HG02981 (cell line): ENCODE measurements around the gene POU2AF2.
"Not testable (repeated sequence)": the region's sequence is repeated elsewhere in the genome, so short reads cannot be mapped to it uniquely, and the experiment has no call there.

Experiments
- ATAC-seq: cut with Tn5 transposase; IDR thresholded peaks from one replicate; pipeline ENCODE4 v1.9.1; 2021; ENCODE audit warnings: mild to moderate bottlenecking, moderate library complexity; ENCODE audit not compliant: unreplicated experiment

POU2AF2 gene, protein sequence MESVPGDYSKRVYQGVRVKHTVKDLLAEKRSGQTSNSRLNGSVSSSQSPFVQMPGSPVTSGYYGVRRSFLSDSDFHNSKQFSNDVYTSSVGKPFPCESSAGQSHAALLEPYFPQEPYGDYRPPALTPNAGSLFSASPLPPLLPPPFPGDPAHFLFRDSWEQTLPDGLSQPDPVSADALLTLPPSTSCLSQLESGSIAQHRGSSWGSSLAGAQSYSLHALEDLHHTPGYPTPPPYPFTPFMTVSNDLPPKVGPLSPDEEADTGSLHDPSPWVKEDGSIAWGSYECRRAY

DNA sequence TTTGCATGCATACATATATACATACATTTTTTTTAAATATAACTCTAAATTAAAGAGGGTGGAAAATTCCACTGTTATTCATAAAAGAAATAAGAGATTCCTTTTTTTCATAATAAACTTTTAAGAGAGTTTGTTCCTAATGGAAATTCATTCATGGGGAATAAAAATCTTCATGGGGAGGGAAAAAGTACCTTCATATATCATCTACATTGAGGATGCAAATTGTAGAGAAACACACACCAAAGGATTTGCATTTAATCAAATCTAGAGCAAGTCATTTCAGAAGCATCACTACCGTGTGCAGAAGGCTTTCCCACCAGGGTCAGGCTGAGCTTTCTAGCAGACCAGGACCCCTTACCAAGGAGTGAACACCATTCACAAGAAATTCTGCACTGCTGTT, at the start of gene POU2AF2:
Gene POU2AF2 (plus strand): TSS at position 301 of the 400 bp plus-strand sequence. CDS start 129 bp downstream, outside the sequence.
- no peak for ATAC-seq

DNA sequence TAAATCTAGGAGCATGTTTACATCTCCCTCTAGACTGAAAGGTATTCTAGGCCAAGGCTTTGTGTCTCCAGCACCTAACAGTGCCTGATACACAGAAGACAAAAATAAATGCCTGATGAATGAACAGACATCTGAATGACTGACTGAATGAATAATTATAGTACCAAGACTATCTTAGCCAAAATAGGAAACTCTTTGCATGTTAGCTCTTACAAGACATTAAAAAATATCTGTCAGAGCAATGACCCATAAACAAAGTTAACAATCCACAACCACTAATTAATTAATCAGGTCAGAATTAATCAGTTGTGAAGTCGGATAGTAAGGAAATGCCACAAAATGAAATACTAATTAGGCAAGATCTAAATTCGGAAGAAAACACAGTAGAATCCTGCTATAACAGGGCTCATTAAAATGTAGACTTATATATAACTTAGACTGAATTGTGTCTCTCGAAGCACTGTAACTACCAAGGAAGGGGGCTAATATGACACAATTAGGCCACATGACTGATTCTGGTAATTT, 45.5 kb upstream of the POU2AF2 start:
- no peak for ATAC-seq

DNA sequence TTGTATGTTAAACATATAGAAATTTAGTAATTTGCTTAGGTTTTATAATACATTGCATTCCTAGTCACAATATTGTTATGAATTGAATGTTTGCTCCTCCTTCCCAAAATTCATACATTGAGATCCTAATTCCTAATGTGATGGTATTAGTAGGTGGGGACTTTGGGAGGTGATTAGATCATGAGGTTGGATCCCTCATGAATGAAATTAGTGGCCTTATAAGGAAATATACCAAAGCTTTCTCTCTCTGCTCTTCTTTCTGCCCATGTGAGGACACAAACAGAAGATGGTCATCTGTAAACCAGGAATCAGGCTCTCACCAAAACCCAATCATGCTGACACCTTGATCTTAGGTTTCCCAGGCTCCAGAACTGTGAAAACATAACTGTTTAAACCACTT, 41.3 kb upstream of the POU2AF2 start:
- ATAC-seq, result no peak

DNA sequence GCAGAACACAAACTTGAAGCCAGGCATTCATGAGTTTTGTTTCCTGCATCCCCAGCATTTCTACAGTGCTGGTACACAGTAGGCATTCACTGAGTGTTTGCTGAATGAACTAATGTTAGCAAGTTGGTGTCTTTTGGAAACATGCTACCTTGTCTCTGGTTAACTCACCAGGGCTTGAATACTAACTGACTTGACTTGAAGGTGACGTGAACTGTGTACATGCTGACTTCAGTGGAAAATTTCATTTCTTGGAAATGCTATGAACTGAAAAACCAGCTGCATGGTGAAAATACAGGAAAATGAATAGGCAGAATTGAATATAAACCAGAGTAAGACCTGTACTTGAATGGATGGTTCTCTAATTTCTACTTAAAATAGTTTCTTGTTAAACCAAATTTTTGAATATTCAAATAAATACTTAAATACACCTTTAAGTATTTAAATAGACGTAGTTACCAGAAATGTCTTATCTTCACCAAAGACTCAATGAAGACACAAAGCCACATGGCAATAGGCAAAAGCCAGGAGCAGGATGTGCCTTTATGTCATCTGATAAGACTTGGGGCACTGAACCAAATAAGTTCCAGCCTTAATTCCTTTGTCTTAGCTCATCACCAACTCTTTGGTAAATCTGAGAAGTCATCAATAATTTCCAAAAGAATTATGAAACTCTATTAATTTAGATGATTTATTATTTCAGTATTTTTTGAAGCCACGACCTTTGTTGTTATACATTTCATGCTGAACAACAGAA, 39.7 kb upstream of the POU2AF2 start:
- no peak for ATAC-seq

DNA sequence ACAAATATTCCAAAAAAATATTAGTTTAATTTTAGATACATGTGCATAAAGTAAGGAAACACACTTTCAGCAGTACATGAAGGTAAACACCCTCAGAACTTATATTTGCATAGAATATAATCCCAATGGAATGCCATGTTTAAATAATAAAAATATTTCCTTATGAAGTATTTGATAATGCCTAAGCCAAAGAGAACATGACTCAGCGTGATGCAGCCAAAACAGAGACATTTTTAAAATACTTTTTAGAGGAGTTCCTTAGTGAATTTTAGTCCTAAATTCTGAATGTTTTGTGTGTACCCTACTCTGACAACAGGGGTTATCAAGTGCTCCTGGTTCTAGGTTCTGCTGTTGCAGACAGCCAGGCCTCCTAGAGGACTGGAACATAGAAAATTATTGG, 39.1 kb upstream of the POU2AF2 start:
- ATAC-seq, result no peak

DNA sequence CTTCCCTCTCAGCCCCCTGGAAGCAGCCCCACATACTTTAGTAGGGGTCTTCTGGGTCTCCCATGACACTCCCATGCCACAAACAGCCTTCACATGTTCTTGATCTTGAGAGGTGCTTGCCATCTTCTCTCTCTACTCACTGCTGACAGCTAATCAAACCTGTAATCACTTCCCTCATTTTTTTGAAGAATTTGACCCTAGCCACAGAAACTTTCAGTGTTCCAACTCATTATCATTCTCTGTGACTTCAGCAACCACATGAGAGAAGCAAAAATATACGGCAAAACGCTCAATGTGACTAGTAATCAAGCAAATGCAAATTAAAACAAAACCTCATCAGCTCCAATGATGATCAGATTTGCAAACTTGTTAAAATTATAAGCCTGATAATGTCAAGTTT, 38.3 kb upstream of the POU2AF2 start:
- no peak for ATAC-seq

DNA sequence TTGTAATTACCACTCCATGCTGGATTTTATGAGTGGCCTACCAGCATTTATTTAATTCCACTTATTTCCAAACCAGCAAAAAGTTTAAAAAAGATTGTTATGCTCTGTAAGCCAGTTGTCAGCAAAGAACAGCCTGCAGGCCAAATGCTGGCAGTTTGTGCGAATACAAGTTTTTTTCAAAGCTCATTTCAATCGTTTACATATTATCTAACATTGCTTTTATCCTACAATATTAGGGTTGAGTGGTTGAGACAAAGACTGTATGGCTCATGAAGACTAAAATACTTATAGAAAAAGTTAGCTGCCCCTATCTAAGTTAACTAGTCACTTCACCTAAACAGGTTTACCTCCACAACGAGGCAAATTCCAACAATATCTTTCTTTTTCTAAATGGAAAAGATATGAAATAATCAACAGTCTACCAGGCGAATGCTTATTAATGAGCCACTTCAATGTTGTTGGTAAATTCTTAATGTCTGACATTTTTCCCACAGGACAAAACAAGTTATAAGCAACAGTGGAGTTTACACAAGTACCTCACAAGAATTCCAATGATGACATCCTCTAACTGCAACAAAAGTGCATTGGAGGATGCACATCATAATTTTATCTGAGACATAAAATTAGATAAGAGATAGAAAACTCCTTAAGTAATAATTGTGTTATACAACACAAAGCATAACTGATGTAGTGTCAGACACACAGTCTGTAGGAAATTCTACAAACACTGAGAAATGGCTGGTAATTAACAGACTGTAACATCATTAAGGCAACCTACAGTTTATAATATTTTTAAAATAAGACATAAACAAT, 35.8 kb upstream of the POU2AF2 start:
- no peak for ATAC-seq

DNA sequence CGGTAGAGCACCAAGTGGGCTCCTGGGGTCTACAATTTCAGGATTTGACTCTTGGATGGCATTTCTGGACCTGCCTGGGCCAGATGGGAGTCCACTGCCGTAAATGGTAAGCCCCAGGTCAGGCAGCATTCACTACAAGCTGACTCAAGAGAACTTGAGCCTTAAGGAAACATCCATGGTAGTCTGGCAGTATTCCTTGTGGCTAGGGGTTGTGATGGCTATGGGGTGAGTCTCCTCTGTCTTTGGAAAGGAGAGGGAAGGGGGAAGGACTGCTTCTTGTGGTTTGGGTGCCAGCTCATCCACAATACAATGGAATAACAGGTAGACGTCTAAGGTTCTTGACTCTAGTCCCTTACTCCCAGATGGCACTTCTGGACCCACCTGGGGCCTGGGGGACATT, 32.3 kb upstream of the POU2AF2 start:
- ATAC-seq, result no peak

DNA sequence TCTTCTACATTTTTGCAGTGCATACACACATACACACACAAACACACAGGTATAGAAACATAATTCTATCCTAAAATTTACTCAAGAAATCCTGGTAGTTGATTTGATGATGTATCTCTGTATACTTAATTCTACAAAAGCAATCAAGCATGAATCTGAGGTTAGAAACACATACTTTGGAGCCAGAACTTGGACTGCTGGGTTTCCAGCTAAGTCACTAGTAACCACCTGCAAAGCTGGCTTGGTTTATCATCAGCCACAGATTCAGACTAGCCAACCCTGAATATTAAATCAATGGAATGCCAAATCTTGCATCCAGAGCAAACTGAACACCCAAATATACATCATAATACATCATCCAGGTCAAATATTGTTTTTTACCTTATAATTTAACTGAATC, 24.8 kb upstream of the POU2AF2 start:
- no peak for ATAC-seq

DNA sequence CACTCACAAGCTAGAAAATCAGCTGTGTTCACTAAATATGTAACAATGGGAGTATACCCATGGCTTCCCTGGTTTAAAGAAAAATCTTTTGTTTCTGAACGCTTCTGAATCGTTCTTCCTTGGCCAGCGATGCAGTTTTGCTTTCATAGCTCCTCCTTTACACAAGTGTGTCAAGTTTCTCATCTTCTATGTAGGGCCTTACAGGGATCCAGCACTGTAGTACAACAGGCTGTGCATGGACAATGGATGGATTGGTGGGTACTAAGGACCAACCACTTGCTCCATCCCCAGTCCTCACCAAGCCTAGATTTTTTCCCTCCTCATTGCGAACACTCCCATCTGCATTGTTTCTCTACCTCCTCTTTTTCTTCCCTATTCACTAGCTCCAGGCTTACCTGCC, 24.3 kb upstream of the POU2AF2 start:
- ATAC-seq, result no peak

DNA sequence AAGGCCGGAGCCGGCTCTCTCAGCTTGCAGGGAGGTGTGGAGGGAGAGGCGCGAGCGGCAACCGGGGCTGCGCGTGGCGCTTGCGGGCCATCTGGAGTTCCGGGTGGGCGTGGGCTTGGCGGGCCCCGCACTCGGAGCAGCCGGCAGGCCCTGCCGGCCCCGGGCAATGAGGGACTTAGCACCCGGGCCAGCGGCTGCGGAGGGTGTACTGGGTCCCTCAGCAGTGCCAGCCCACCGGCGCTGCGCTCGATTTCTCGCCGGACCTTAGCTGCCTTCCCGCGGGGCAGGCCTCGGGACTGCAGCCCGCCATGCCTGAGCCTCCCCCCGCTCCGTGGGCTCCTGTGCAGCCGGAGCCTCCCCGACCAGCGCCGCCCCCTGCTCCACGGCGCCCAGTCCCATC, 23.6 kb upstream of the POU2AF2 start:
- not testable (repeated sequence) for ATAC-seq

DNA sequence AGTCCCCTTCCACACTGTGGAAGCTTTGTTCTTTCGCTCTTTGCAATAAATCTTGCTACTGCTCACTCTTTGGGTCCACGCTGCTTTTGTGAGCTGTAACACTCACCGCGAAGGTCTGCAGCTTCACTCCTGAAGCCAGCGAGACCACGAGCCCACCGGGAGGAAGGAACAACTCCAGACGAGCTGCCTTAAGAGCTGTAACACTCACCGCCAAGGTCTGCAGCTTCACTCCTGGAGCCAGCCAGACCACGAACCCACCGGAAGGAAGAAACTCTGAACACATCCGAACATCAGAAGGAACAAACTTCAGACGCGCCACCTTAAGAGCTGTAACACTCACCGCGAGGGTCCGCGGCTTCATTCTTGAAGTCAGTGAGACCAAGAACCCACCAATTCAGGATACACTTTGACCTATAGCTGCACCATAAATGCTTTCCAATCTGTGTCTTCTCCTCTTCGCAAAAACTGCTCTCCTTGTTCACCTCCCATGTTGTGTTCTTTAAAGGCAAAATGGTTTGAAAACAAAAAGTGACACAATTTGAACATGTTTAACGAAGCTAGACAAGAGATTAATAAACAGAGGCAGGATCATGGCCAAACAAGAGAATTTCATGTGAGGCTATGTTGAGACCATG, 22.6 kb upstream of the POU2AF2 start:
- not testable (repeated sequence) for ATAC-seq

DNA sequence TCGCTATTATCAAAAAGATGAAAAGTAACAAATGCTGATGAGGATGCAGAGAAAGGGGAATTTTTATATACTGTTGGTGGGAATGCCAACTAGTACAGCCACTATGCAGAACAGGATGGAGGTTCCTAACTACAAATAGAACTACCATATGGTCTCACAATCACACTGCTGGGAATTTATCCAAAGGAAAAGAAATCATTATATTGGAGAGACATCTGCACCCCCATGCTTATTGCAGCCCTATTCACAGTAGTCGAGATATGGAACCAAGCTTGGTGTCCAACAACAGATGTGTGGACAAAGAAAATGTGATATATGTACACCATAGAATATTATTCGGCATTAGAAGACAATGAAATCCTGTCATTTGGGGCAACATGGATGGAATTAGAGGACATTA, 19.6 kb upstream of the POU2AF2 start:
- no peak for ATAC-seq

DNA sequence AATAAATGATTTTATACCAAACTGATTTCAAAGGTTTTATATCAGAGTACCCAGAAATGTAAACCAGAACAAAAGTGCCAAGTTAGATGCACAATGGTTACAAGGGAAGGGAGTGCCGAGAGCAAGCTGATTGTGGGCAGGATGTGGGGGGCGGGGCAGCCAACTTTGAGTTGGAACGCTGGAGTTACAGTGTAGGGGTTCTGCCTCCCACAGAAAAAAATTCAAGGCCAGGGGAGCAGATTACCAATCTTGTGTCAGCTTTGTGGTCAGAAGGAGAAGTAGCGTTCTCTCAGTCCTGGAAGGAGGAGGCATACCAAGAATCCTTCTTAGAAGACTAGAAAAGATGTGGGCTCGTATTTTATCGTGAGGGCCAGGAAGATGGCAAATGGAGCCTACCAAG, 15.9 kb upstream of the POU2AF2 start:
- no peak for ATAC-seq

DNA sequence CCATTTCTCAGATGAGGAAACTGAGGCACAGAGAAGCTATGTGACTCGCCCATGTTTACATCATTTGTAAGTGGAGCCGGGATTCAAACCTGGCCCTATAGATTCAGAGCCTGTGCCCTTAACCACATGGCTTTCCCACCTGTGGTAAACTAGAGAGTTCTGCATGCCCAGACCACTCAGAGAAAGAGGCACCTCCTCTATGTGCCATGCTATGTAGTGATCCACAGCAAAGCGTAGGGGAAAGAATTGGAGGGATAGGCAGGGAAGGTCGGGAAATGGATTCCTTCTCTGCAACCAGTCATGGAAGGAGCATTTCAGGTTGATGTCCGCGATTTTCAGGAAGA, 15.4 kb upstream of the POU2AF2 start:
- peak; percentile 23 for ATAC-seq

DNA sequence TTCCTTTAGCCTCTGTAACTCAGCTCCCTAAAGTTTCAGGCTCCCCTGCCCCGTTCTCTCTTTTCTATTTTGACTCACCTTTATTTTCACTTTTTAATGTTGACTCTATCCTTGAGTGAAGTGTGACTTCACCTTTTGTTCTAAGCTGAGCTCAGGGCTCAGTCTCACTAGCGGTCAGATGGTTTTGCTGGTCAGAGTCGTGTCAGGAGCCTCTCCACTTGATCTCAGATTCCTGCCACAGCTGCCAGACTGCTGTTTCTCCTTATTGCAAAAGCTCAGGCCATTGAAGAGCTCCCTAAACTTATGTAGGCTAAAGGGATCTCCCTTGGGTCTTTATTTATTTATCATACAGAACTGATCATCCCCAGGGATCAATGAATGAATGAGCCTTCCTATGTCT, 13.7 kb upstream of the POU2AF2 start:
- ATAC-seq, result no peak

DNA sequence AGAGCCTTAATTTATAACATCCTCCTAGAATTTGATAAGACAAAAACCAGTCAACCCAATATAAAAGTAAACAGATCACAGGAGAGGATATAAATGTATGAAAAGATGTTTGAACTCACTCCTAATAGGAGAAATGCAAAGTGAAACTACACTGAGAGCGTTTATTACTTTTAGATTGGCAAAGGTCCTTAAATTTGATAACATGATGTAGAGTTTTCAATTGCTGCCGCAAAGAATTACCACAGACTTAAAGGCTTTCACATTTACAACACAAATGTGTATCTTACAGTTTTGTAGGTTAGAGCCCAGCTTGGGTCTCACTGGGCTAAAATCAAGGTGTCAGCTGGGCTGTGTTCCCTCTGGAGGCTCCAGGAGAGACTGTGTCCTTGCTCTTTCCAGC, 9.1 kb upstream of the POU2AF2 start:
- no peak for ATAC-seq

DNA sequence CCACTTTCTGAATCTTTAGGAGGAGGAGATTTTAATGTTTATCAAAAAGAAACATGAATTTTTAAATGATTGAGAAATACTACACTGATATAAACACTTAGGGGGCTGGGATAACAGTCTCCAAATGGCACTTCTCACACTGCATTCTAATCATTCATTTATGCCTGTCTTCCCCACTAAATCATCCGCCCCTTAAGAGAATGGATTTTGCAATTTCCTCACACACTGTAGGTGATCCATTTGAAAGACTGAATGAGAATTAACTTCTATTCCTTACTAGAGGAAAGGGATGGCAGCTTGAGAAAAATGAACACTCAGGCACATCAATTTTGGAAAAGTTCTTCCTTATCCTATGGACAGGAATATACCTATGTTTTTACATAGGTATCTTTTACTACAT, 7.6 kb upstream of the POU2AF2 start:
- no peak for ATAC-seq

DNA sequence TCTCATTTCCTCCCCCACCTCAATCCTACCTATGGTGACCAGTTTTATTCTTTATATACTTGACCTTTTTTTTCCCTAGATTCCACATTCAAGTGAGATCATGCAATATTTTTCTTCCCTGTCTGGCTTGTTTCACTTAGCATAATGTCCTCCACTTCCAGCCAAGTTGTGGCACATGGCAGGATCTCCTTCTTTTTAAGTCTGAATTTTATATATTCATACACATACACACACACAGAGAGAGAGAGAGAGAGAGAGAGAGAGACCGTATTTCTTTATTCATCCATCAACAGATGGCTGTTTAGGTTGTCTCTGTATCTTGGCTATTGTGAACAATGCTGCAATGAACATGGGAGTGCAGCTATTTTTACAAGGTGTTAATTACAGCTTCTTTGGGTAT, 1.4 kb downstream of the POU2AF2 start:
- ATAC-seq, result no peak

DNA sequence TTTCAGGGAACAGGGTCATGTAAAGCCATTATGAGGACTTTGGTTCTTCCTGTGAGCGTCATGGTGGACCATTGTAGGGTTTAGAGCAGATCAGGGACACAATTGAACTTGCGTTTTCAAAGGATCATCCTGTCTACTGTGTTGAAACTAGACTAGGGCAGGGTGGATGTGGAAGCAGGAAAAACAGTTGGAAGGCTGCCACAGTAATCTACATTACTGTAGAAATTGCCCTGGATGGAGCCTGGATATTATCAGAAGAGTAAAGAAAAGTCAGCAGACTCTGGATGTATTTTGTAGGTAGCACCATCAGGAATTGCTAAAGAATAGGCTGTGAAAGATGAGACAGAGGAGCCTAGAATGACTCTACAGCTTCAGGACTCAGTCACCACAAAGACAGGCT, 5.4 kb downstream of the POU2AF2 start:
- ATAC-seq, result no peak

DNA sequence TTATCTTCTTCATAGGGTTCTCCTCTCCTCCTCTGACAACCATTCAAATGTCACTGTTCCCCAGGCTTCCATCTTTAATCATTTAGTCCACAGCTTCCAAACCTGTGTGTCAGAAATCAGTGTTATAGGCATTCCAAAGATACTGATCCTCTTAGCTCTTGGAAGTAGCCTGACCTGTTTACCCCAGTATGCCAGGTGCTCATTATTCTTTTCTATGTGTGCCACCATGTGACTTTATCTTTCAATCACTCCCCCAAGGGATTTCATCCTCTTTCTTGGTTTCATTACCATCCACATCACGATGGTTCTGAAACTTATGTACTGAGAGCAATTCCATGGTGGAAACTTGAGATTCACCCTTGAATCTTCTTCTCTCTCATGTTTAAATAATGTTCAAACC, 7.6 kb downstream of the POU2AF2 start:
- no peak for ATAC-seq
